RPMI8226 (cell line): ENCODE data around the gene PRKAG2.

Experiments used
- DNase-seq: peaks from one replicate; pipeline ENCODE4 v3.0.0-alpha.2; 2015

PRKAG2 gene

DNA sequence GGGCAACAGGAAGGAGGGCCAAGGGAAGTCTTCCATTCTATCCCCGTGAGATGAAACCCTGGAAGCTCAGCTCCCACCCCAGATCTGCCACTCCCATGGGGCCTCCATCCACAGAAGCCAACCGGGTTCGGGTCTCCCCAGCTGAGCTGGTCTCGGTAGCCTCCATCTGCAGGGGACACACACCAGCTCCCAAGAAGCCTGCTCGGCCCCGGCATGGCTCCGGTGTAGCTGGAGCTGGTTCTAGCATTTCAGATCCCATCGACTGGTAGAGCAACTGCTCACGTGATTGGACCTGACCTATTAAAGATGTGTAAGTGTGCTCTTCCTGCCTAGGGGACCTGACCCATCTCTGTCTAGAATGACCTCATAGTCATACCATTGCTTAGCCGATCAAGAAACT is 138.0 kb downstream of the PRKAG2 start:
- no peak for DNase-seq

DNA sequence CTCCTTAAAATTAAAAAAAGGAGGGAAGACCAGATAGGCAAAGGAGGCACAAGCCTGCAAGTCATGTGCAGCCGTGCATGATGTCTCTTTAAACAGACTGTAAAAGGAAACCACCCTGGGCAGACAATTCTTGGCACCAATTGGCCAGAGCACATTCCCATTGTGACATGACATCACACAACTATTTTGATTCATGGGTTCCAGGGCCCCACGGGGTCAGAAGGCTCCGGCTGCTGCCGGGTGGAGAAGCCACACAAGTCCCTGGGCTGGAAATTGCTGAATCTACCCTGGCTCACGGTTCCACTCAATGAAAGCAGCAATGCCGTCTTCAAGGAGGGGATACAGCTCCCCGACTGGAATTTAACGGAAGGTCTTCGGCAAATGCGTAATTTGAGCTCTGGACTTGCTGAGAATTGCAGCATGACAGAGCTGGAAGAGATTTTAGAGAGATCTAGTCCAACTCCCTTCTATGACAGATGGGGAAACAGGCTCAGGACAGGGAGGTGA is 140.5 kb downstream of the PRKAG2 start:
- DNase-seq = peak; percentile 24

DNA sequence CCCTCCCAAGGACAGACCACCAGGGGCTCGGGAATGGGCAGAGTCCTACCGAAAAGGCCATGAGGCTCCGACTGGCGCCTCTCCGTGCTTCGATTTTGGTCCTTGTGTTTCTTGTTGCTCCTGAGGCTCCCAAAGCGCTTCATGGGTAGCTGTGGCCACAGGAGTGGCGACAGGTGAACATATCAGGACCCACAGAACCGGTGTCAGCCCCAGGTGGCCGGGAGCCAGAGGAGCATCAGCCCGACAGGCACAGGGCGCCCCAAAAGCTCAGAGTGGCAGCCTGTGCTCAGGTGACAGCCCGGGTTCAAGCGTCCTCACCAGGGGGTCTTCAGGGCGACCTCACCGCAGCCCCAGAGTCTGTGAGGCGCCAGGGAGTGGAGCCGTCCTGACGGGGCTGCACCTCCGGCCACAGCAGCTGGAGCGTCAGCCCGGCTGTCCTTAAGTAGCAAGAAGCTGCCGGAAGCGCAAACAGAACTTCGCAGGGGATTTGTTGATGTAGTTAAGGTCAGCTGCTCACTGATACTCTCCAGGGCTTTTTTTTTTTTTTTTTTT is 141.0 kb downstream of the PRKAG2 start:
- DNase-seq = no peak

DNA sequence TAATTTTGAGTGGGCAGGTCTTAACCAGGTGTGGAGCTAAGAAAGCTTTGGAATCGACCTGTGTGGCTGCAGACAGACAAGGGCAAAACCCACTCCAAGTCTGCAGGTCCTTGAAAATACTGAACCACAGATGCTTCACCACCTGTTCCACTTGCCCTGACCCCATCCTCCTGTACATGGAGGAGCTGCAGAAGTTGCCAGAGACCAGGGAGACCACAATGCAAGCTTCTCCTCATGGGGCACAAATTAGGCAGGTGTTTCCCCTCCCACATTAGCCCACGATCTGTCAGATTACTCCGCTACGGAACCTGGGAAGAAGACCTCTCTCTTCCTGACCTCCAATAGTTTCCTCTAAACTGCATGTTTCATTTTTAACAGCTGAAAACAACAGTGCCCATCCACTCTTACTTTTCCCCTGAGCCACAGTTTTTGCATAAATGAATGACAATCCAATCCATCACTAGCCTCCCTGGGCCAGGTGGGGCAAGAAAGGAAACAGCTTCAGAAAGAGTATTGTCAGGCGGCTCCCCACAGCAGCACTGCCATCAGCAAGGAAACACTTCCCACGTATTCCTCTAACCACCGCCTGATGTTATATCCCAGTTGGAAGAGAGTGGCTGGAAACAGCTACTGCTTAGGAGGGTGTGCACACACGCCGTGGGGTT is 141.6 kb downstream of the PRKAG2 start:
- DNase-seq = no peak

DNA sequence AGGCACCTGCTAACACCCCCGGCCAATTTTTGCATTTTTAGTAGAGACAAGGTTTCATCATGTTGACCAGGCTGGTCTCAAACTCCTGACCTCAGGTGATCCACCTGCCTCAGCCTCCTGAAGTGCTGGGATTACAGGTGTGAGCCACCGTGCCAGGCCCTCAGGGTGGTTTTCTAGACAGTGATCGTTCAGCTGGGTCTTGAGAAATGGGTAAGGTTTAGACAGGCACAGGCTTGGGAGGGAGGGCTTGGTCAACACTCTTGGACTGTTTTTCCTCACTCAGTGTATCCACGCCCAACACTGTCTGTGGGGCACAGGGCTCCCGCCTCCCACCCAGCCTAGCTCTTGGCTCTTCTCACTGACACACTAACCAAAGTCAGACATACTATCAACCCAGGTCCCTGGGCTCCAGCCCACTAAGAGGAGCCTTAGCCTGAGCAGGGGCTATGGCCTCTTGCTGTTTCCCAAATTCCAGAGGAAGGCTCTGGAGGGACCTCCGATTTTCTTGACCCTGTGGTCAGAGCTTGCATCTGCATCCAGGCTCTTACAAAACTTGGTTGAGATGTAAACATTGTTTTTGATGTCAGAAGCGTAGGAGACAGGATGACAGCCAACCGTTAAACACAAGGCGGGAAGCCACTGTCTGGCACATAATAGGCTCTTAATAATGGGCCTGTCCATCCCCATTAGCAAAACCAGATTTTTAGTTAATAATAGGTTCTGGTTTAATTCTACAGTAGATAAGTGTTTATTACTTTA is 143.9 kb downstream of the PRKAG2 start:
- DNase-seq = no peak

DNA sequence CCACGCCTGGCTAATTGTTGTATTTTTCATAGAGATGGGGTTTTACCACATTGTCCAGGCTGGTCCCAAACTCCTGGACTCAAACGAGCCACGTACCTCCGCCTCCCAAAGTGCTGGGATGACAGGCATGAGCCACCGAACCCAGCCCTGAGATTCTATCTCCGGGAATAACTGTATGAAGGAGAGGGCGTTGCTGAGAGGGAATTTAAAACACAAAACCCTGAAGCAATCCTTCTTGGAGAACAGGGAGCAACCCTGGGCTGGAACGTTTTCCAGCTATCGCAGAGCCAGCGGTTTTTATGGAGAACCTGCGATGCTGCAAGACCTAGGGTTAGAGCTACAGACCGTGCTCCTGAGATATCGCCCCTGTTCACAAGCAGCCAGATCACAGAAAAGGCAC is 144.6 kb downstream of the PRKAG2 start:
- DNase-seq = no peak

DNA sequence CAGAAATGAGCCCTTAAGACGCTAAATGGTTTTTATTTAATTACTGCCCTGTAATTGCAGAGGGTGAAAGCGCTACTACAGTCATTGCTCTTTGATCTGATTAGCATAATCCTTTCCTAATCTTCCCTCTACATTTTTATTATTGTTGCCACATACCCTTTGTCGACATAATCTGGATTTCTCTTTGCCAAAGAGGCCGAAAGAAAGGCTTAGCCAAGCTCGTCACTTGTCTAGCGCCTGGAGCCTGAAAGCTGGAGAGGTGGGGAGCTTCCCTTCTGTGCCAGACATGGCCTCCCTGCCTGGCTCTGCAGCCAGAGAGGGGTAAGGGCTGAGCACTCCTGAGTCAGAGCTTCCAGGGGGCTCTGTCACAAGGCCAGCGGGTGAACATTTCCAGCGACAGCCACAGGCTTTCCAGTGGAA is 145.9 kb downstream of the PRKAG2 start:
- no peak for DNase-seq

DNA sequence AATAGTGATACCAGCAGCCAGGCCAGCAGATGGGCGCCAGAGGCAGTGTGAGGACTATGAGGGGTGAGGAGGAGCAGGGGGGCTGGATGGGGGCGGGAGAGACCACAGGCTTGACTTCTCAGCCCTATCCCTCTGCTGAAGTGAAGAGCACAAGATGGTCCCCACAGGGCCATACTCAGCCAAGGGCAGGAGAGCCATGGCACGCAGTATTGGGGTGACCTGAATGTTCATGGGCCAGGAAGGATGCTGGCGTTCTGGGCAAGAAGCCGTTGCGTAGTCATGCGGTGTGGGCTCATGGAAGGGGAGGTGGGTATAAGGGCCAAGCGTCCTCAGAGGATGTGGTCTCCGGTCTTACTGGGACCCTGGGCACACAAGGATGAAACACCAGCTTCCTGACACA is 146.3 kb downstream of the PRKAG2 start:
- DNase-seq = no peak

DNA sequence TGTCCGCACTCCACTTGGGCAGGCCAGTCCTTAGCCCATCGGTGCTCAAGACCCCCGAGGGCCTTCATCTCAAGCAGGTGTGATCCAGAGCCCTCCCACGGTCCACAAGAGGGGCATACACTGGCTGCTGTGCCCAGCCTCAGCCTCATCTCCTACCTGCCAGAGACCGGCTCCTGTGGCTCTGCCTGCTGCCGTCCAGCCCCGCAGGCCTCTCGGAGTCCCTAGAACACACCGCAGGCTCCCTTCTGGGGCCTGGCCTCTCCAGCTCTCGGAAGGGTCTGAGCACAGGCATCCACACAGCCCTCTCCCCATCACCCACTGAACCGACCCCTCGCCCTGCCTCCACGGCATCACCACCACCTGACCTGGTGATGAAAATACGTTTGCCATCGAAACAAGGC is 147.4 kb downstream of the PRKAG2 start:
- no peak for DNase-seq

DNA sequence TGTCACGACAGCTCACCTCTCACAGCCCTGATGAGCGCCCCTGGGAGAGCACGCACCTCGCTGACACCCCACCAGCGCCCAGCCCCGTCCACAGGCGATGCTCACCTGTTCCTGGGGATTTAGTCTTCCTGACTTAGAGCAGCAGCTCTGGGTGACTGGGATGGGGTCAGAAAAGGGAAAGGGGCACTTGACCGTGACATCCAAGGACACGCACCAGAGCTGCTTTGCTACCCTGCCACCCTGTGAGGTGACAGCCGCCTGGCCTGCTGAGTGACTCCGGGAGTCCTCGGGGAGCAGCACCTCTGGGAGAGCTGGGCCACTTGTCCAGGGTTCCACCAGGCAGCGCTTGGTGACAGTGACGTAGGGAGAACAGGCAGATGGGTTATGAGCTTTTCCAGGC is 148.2 kb downstream of the PRKAG2 start:
- DNase-seq = no peak

DNA sequence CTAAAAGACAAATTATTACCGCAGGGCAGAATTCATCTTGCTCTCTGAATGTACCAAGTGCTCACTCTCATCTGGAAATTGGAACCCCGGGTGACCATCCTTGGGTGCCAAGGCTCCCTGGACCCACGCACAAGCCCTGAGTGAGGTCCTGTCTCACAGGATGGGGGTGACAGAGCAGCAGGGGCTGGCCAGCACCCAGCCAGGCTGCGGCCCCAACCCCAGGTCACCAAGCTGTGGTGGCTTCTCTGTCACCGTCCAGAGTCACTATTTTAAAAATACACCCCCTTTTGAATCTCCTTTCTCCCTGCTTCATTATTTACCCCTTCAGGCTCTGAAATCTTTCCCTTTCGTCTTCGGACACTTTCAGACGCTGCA is 148.6 kb downstream of the PRKAG2 start:
- no peak for DNase-seq

DNA sequence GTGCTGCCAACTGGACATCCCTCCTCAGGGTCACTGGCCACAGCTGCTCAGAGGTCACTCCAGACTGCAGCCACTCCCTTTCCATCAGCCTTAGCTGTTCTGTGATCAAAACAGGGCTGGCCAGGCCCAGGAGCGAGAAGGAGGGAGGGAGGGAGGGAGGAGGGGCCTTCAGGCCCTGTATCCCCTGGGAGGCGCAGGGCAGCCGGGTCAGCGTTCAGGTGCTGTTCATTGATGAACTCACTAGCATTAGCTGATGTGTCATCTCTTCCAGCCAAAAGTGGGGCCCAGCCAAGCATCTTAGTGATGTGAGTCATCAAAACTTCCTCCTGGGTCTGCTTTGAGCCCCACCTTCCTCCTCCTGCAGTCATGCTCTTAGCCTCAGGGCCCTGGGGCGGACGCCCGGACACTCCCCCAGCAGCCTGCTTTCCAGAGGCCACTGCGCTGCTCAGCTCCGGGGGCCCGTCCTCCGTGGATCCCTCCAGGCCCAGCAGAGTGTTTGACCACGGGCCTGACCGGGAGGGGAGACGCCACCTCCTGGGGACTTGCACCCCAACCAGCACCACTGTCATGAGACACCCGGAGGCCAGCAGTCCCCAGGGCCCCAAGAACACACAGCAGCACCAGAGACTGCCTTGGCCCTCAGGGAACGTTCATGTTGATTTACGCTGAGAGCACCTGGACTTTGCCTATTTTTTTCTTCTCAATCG is 149.2 kb downstream of the PRKAG2 start:
- peak; percentile 29 for DNase-seq

DNA sequence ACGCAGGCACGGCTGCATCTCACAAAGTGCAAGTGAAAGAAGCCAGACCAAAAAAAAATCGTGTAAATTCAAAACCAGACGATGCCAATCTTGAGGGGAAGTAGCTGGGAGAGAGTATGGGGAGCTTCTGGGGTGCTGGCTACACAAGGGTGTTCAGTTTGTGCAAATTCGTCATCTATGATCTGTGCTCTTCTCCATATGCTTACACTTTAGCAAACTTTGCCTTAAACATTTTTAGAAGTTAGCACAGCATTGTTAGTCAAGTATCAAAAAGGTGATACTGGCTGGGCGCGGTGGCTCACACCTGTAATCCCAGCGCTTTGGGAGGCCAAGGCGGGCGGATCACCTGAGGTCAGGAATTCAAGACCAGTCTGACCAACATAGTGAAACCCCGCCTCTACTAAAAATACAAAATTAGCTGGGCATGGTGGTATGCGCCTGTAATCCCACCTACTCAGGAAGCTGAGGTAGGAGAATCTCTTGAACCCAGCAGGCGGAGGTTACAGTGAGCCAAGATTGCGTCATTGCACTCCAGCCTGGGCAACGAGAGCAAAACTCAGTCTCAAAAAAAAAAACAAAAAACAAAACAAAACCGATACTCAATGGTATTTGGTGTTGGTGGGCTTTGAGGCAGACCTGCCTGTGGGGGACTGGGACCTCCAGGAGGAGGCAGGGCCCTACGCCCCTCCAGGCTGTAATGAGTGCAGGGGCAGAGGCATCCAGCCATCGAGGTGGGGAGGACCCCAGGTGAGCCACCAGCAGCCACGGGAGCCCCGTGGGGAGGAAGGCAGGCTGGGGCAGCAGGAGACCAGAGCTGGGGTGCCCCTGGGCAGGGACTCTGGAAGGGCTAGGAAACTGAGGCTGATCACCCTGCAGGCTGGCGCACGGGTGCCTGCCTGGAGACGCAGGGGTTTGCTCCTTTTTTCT is 150.0 kb downstream of the PRKAG2 start:
- no peak for DNase-seq

DNA sequence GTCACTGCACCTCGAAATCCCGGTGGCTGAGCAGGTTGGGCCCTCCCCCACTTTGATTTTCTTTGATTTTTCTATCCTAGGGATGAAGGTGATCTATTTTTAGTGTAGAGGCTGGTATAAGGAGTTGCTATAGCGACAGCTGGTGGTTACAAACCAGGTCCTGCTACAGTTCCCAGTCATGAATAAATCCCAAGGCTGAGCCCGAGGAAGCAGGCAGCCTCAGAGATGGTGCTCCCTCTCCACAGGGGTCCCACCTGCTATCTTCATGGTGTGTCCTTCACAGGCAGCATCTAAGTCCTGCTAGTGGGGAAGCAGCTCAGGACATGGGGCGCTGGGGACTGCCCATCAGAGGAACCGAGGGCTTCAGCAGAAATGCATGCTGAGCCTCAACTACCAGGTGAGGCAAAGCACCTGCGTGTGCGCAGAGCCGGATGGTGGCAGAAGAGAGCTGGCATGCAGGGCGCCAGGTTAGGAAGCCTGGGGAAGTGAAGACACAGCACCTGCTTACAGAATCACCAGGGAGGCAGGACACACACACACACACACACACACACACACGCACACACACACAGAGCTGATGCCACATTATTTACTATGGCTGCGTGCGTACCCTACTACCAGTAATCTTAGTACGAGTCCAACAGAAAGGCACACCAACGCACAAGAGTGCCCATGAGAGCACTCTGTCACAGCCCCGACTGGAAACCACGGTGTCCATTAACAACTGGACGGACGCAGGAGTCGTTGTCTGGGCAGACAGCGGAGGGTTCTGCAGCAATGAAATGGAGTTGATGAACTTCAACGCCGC is 150.9 kb downstream of the PRKAG2 start:
- DNase-seq = no peak

DNA sequence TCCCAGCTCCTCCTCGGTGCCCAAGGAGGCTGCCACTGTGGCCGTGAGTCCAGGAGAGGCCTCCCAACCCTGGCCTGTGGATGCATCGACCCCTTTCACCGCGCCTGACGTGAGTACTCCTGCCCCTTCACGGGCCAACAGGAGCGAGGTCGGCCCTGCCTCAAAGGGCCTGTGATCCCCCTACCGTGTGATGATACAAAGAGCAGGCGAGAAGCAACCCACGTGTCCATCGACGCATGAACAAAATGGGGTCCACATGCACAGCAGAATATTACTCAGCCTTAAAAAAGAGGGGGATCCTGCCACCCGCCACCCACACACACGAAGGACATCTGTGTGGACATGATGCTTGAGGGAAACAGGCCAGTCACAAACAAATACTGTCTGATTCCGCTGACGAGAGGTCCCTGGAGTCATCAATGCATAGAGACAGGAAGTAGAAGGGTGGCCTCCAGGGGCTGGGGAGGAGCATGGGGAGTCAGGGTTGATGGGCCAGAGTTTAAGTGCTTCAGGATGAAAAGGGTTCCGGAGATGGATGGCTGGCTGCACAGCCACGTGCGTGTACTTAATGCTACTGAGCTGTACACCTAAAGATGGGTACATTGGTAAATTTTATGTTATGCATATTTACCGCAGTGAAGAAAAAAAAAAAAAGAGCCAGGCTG is 151.9 kb downstream of the PRKAG2 start:
- no peak for DNase-seq

DNA sequence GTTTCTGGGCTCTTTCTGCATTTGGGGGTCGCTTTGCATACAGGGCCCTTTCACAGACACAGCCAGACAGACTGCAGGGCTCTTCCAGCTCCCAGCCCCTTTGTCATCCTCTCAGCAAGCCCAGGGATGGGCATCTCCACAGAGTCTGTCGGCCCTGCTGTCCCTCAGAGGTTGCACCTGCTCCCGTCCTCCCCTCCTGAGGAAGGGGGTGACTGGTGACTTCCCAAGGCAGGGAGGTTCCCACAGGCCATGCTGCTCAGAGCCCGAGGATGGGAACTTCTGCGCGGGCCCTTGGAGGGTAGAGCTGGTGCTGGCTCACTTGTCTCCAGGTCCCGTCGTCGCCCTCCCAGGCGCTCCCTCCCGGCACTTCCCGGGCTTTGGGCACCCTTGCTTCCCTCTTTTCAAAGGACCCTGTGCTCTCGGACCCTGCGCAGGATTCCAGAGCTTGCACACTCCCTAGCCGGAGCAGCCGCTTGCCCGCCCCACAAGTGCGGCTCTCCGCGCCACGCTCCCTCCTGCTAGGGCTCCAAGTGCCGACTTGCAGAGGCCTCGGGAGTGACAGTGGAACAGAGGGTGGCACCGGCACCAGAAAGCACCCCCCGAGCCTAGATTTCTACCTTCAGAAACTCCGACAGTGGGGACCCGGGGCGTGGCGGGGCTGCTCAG is 152.5 kb downstream of the PRKAG2 start:
- no peak for DNase-seq

DNA sequence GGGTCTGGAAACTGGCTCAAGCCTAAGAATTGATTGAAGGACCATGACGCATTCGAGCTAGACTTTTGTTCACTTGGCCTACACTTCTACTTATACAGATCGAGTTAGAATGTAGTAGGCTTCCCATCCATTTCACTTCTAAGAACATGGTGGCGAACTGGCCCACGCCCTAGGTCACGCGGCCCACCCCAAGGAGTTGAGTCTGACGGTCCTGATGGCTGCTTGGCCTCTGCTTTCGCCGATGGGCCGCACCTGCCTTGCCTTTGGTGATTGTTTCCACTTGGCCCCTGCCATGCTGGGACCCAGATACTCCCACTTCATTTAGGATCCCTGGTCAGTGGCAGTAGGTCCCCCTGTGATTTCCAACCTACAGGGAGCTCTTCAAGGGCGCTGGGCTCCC is 153.6 kb downstream of the PRKAG2 start:
- no peak for DNase-seq

DNA sequence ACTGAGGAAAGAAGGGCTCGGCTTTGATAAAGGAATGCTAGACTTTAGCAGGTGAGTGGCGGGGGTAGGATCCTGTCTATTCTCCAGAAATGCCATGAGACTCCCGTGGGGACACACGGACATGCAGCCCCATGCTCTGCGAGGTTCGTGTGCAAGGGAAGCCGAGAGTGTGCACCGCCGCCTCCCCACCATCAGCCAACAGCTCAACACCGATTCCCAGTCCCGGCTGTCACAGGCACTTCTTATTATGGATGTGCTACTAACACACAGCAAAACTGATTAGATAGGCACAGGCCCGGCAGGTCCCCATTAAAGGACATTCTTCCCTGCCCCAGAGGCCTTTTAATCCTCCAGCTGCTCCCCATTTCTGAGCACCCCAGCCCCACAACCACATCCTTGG is 154.4 kb downstream of the PRKAG2 start:
- no peak for DNase-seq

DNA sequence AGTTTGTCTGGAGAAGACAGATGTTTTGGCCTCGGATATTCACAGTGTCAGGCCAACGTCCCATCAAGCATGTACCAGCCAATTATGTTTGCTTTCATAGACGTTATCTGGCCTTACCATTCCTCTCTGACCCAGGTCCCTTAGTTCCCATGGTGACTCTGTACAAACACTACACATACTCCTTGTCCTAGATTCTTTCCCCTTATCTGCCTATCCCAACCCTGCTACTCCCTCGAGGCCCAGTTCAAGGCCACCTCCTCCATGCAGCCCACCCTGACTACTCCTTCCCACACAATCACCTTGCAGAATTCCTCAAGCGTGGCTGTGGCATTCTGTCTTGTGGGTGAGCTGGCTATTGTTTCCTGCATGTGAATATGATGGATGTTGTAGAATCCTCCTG is 155.2 kb downstream of the PRKAG2 start:
- no peak for DNase-seq

DNA sequence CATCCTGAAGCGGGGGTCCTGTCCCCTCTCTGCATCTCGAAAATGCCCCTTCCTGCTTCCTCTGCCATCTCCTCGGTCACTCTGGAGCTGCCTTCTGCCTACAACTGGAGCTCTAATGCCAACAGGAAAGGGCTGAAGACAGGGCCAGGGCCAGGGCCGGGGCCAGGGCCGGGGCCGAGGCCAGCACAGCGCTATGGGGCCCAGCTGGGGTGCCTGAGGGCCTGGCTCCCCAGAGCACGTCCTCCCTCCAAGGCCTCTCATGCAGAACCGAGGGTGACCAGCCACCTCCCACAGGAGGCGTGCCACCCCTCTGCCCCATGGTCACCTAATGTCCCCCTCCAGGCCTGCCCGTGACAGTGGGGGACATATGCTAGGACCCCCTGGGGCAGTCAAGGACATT is 155.7 kb downstream of the PRKAG2 start:
- no peak for DNase-seq

DNA sequence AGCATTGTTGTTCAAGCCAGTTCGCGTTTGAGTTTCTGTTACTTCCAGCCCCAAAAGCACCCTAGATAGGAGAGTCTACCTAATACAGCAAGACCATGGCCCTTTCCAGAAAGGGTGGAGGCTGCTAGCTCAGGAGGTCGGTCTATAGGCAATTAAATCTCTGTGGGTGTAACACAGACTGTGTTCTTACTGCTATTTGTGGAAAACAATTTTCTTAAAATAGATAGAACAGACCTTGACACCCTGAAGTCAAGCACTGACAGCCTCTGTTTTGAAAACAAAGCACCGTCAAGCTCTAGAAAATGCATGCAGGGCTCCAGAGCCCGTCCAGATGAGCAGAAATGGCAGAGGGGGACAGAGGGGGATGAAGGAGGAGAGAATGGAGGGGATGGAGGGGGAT is 156.6 kb downstream of the PRKAG2 start:
- no peak for DNase-seq
